ENCODE data around the gene RBM20. TPM values are rescaled to one million over a fixed set of nuclear protein-coding genes. Genes with fewer than 3 reads are reported as not detected.

RBM20 gene
- total and polyA plus RNA-seq, 12 donors, result 0.07 to 2.3 (median 0.28) TPM; not detected in 2

GRCh38 chr10:110625951-110626855 lies 17.9 kb upstream of the RBM20 start:
- no peaks in the 10 kb centered on the region for H3K4me1 ChIP-seq (replicated peaks in 1 of 2)
- no peak for DNase-seq
- no peaks in the 10 kb centered on the region for H3K27me3 ChIP-seq
- no peak overlapping the region for H3K4me3 ChIP-seq
- no peaks in the 10 kb centered on the region for H3K9me3 ChIP-seq (replicated peaks in 1 of 3)
- H3K36me3 ChIP-seq (replicated peaks in 1 of 2), result no peaks in the 10 kb centered on the region
- intact Hi-C loops (cut with DNase I), result no loop called here
- H3K27ac ChIP-seq, result no peak overlapping the region
- TF ChIP-seq POLR2A (IDR thresholded peaks at IDR 0.05) (no peak), CTCF (IDR thresholded peaks at IDR 0.05) (no peak)
- 81 to 90% (median 86%) methylated on average over 5 of the region's 5 CpGs for WGBS, 4 donors

GRCh38 chr10:110628161-110628560 lies 16.0 kb upstream of the RBM20 start:
- no peaks in the 10 kb centered on the region for H3K9me3 ChIP-seq (replicated peaks in 1 of 3)
- no peak for TF ChIP-seq CTCF (IDR thresholded peaks at IDR 0.05)
- no peak for TF ChIP-seq POLR2A (IDR thresholded peaks at IDR 0.05)
- no peaks in the 10 kb centered on the region for H3K36me3 ChIP-seq (replicated peaks in 1 of 2)
- no peaks in the 10 kb centered on the region for H3K27me3 ChIP-seq
- no peak overlapping the region for H3K4me3 ChIP-seq
- no peaks in the 10 kb centered on the region for H3K4me1 ChIP-seq (replicated peaks in 1 of 2)
- no peak for DNase-seq
- H3K27ac ChIP-seq, result no peak overlapping the region
- intact Hi-C loops (cut with DNase I), result no loop called here

GRCh38 chr10:110629680-110630191 lies 14.4 kb upstream of the RBM20 start:
- no peak for TF ChIP-seq CTCF (IDR thresholded peaks at IDR 0.05)
- no peak for TF ChIP-seq POLR2A (IDR thresholded peaks at IDR 0.05)
- Histone ChIP-seq H3K4me3 (no peak overlapping the region), H3K4me1 (replicated peaks in 1 of 2) (no peaks in the 10 kb centered on the region), H3K9me3 (replicated peaks in 1 of 3) (no peaks in the 10 kb centered on the region), H3K27me3 (no peaks in the 10 kb centered on the region), H3K36me3 (replicated peaks in 1 of 2) (no peaks in the 10 kb centered on the region), H3K27ac (no peak overlapping the region)
- DNase-seq, result no peak
- intact Hi-C loops (cut with DNase I), result no loop called here
- WGBS, 4 donors, result 62 to 75% (median 68%) methylated on average over 3 of the region's 3 CpGs

GRCh38 chr10:110631934-110632333 lies 12.2 kb upstream of the RBM20 start:
- intact Hi-C loops (cut with DNase I), result no loop called here
- no peaks in the 10 kb centered on the region for H3K36me3 ChIP-seq (replicated peaks in 1 of 2)
- H3K27ac ChIP-seq, result no peak overlapping the region
- no peak overlapping the region for H3K4me3 ChIP-seq
- DNase-seq, result no peak
- H3K27me3 ChIP-seq, result no peaks in the 10 kb centered on the region
- TF ChIP-seq POLR2A (IDR thresholded peaks at IDR 0.05) (no peak), CTCF (IDR thresholded peaks at IDR 0.05) (no peak)
- H3K4me1 ChIP-seq (replicated peaks in 1 of 2), result no peaks in the 10 kb centered on the region
- no peaks in the 10 kb centered on the region for H3K9me3 ChIP-seq (replicated peaks in 1 of 3)

Data from adrenal gland (tissue), 12 donors.